Right cardiac atrium (tissue), 5 donors: ENCODE data around the gene SLC37A4. TPM values are rescaled to one million over a fixed set of nuclear protein-coding genes. Genes with fewer than 3 reads are reported as not detected.

Experiments
- microRNA-seq, 2 donors: library from miRNA; unstranded; fragments of <30 nt; microRNA quantifications; one replicate each; pipeline ENCODE4 v1.2.0, GENCODE V29; 2020 to 2021
- polyA plus RNA-seq: library from polyadenylated mRNA; stranded (reverse); fragments of 200-250 nt; gene quantifications from one replicate; pipeline ENCODE4 v1.2.3, GENCODE V29; 2013
- total RNA-seq, 4 donors: library from RNA; stranded (reverse); fragmentation: NEBNext Ultra II Directional; extraction: Animal tissue kit (Norgen Biotek cat#: 25700); gene quantifications; one replicate each; pipeline ENCODE4 v1.2.1, GENCODE V29; 2021
- donor health status: healthy with polysubstance abuse.
- donor health status: DM: no; HTN: yes; CAD: no.
- donor health status: DM: no; HTN: no; CAD: no.
- donor health status: DM: no; HTN: yes; CAD: no; lungs with severe emphysema.
- donor health status: DM: yes; HTN: yes; CAD: no.

SLC37A4 gene
- total and polyA plus RNA-seq, 5 donors, result 7.1 to 8.6 (median 7.5) TPM

Small RNA genes lying within 50 kb of the gene (microRNA-seq; reads per million reads assigned to microRNA genes)
- gene MIR3656, result 0 to 0.54 reads per million in 2 donors

Other genes starting within 250 kb of the SLC37A4 start
- 100 to 1,000 TPM; 126 to 149 (median 139) TPM for gene DDX6, start 239.7 kb downstream of the SLC37A4 start, total RNA-seq
- gene DDX6, start 239.7 kb downstream of the SLC37A4 start, polyA plus RNA-seq, result 38.0 TPM
- gene CXCR5, start 147.0 kb downstream of the SLC37A4 start, total RNA-seq, result not detected
- gene CXCR5, start 147.0 kb downstream of the SLC37A4 start, polyA plus RNA-seq, result 0.34 TPM
- 10 to 100 TPM; 44.0 to 76.7 (median 54.6) TPM for gene BCL9L, start 105.0 kb downstream of the SLC37A4 start, total RNA-seq
- 29.9 TPM for gene BCL9L, start 105.0 kb downstream of the SLC37A4 start, polyA plus RNA-seq
- not detected for gene UPK2, start 74.6 kb downstream of the SLC37A4 start, total RNA-seq
- gene UPK2, start 74.6 kb downstream of the SLC37A4 start, polyA plus RNA-seq, result not detected
- gene FOXR1, start 59.1 kb downstream of the SLC37A4 start, total RNA-seq, result not detected
- not detected for gene FOXR1, start 59.1 kb downstream of the SLC37A4 start, polyA plus RNA-seq
- gene CENATAC, start 32.7 kb downstream of the SLC37A4 start, total RNA-seq, result 10 to 100 TPM; 12.2 to 18.4 (median 15.2) TPM
- gene CENATAC, start 32.7 kb downstream of the SLC37A4 start, polyA plus RNA-seq, result 18.9 TPM
- 100 to 1,000 TPM; 750 to 919 (median 877) TPM for gene RPS25, start 12.5 kb downstream of the SLC37A4 start, total RNA-seq
- 2,193 TPM for gene RPS25, start 12.5 kb downstream of the SLC37A4 start, polyA plus RNA-seq
- 10 to 100 TPM; 32.2 to 44.6 (median 36.8) TPM for gene TRAPPC4, start 12.1 kb downstream of the SLC37A4 start, total RNA-seq
- gene TRAPPC4, start 12.1 kb downstream of the SLC37A4 start, polyA plus RNA-seq, result 31.4 TPM
- 100 to 1,000 TPM in 2 of 4 donors, 10 to 100 TPM in 2; 58.8 to 127 (median 105) TPM for gene HYOU1, start 26.3 kb upstream of the SLC37A4 start, total RNA-seq
- 52.1 TPM for gene HYOU1, start 26.3 kb upstream of the SLC37A4 start, polyA plus RNA-seq
- 10 to 100 TPM; 20.4 to 23.7 (median 21.5) TPM for gene VPS11, start 36.9 kb upstream of the SLC37A4 start, total RNA-seq
- 23.5 TPM for gene VPS11, start 36.9 kb upstream of the SLC37A4 start, polyA plus RNA-seq
- gene HMBS, start 54.0 kb upstream of the SLC37A4 start, total RNA-seq, result 10 to 100 TPM; 17.3 to 28.0 (median 22.2) TPM
- gene HMBS, start 54.0 kb upstream of the SLC37A4 start, polyA plus RNA-seq, result 28.0 TPM
- gene DPAGT1, start 71.0 kb upstream of the SLC37A4 start, total RNA-seq, result 10 to 100 TPM; 15.2 to 24.7 (median 23.9) TPM
- gene DPAGT1, start 71.0 kb upstream of the SLC37A4 start, polyA plus RNA-seq, result 14.4 TPM
- 10 to 100 TPM in 3 of 4 donors, 1 to 10 TPM in 1; 9.1 to 11.9 (median 11.0) TPM for gene C2CD2L, start 76.5 kb upstream of the SLC37A4 start, total RNA-seq
- 9.2 TPM for gene C2CD2L, start 76.5 kb upstream of the SLC37A4 start, polyA plus RNA-seq
- gene HINFP, start 90.7 kb upstream of the SLC37A4 start, total RNA-seq, result 10 to 100 TPM; 11.4 to 17.0 (median 15.4) TPM
- gene HINFP, start 90.7 kb upstream of the SLC37A4 start, polyA plus RNA-seq, result 8.4 TPM
- 1 to 10 TPM in 3 of 4 donors, under 1 TPM in 1; 0.86 to 1.8 (median 1.5) TPM for gene ABCG4, start 118.2 kb upstream of the SLC37A4 start, total RNA-seq
- gene ABCG4, start 118.2 kb upstream of the SLC37A4 start, polyA plus RNA-seq, result 1.4 TPM
- 10 to 100 TPM; 18.7 to 25.2 (median 22.7) TPM for gene NLRX1, start 137.8 kb upstream of the SLC37A4 start, total RNA-seq
- gene NLRX1, start 137.8 kb upstream of the SLC37A4 start, polyA plus RNA-seq, result 12.8 TPM
- under 1 TPM in 3 of 4 donors, not detected in 1; 0.48 to 0.66 (median 0.56) TPM for gene NHERF4, start 154.6 kb upstream of the SLC37A4 start, total RNA-seq
- 0.11 TPM for gene NHERF4, start 154.6 kb upstream of the SLC37A4 start, polyA plus RNA-seq
- 10 to 100 TPM in 2 of 4 donors, 1 to 10 TPM in 2; 8.5 to 13.3 (median 10.3) TPM for gene CBL, start 175.5 kb upstream of the SLC37A4 start, total RNA-seq
- gene CBL, start 175.5 kb upstream of the SLC37A4 start, polyA plus RNA-seq, result 3.3 TPM